NCI-H82 (cell line): Measurements from ENCODE around the gene PUM1.
"Not testable (repeated sequence)": the region's sequence is repeated elsewhere in the genome, so short reads cannot be mapped to it uniquely, and the experiment has no call there.

Source experiments
- DNase-seq: peaks from one replicate; lab custom pipeline; 2025; lab: John Stamatoyannopoulos, UW

The PUM1 gene

GRCh38 chr1:30957560-30958222 lies 107.8 kb downstream of the PUM1 start:
- DNase-seq = no peak

DNA sequence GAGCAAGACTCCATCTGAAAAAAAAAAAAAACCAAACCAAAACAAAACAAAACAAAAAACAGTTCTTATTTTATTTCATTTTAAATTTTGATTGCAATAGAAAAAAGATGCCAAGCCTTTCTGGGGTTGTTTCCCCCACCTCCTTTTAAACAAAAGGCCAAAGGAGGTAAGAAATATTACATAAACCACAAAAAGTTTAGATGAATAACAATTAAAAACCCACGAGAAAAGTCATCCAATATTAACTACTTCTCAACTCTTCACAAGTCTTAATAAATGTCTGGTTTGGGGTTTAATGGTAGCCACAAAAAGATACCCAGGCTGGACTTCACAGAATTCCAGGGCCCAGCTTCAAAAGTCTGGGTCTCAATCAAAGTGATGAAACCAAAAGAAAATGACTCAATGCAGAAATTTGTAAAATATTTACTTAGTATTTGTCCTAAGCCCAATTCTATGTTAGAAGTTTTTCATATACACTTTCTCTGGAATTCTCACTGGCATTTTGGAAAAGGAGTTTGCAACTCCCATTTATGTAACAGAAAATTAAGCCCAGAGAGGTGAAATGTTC lies 110.0 kb downstream of the PUM1 start:
- no peak for DNase-seq

DNA sequence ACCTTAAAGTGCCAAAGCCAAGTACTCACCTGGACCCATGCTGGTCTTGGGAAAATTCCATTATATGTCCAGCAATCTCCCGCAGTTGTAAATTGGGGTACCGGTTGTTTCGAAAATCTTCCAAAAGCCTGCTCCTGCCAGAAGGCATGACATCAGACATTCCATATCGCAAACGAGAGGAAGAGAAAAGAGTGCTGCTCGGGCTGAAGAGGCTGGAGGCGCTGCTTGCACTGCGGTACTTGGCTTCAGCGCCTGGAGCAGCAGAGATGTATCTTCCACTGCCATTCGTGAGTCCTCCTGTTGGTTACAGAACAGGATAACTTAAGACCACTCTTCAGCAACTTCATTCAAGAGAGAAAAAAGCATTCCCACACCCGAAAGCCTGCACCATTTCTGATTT lies 111.8 kb downstream of the PUM1 start:
- DNase-seq = no peak

DNA sequence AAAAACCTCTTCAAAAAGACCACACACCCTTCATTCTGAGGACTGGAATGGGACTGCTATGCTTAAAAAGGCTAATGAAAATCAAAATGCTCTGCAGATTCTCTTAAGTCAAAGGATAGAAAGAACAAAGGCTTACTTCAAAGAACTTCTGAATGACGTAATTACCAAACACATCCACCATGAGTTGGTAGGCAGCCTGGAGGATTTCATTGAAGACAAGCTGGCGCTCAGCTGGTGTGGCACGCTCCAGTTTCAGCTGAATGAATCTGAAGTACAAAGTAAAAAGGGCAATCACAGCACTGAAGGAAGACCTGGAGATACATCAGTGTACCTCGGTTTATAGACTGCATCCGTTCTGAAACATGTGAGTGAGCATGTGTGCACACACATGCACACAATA lies 113.4 kb downstream of the PUM1 start:
- DNase-seq = no peak

DNA sequence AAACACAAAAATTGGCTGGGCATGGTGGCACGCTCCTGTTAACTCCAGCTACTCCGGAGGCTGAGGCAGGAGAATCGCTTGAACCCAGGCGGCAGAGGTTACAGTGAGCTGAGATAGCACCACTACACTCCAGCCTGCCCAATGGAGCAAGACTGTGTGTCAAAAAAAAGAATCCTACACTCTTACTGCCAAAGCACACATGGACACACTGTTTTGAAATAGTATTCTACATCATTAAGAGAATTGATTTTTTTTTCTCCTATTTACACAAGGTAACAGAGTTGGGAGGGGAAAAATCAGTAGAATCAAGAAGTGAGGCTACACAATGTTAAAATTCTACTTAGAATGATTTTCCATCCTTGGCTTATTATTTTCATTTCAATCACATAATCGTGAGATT lies 114.8 kb downstream of the PUM1 start:
- no peak for DNase-seq

DNA sequence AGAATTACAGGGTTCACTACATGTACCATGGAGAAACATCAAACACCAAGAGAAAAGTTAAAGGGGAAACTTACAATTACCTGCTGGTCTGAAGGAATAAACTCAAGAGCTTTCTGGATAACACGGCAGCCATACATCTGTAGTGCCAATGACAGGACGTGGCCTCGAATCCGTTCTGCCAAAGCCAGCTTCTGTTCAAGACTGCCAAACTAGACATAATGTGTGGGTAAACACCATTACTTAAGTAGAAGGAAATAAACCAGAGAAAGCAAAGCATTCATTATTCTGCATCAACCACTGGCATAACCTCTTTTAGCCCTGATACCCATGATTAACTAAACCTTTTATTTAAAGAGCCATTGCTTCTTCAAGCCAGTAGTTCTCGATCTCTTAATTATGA lies 115.5 kb downstream of the PUM1 start:
- no peak for DNase-seq

GRCh38 chr1:30949487-30949838 lies 116.1 kb downstream of the PUM1 start:
- DNase-seq = not testable (repeated sequence)

GRCh38 chr1:30948813-30949486 lies 116.6 kb downstream of the PUM1 start:
- DNase-seq = not testable (repeated sequence)

DNA sequence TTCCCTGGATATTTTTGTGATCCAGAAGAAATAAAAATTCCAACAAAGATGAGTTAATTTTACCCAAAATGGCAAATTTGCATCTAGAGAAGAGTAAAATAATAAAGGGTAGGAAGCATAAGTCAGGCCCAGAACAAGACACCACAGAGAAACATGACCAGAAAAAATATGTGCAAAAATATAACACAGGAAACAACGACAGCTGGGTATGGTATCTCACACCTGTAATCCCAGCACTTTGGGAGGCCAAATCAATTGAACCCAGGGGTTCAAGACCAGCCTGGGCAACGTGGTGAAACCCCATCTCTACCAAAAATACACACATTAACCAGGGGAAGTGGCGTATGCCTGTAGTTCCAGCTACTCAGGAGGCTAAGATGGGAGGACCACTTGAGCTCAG lies 117.2 kb downstream of the PUM1 start:
- no peak for DNase-seq

DNA sequence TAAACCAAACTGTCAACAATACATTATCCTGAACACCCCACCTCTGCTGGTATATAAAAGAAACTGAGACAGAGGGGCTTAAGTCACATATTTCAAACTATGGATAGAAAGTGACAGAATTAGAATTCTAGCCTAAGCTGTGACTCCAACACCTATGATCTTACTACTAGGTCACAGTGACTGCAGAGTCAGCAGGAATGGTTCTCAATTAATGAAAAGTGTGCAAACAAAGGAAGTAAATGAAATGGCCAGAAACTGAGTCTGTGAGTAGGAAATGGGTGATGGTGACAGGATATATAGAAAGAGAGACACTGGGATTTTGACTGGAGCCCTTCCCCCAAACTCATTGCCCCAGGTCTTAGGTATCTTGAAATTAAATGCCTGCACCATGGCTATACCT lies 118.3 kb downstream of the PUM1 start:
- DNase-seq = no peak

GRCh38 chr1:30942326-30942963 lies 123.1 kb downstream of the PUM1 start:
- no peak for DNase-seq

GRCh38 chr1:30940541-30940940 lies 125.0 kb downstream of the PUM1 start:
- no peak for DNase-seq

GRCh38 chr1:30936541-30937171 lies 128.9 kb downstream of the PUM1 start:
- no peak for DNase-seq

- DNase-seq = not testable (repeated sequence)
Measured at GRCh38 chr1:30935758-30936157, 129.8 kb downstream of the PUM1 start.

- no peak for DNase-seq
Measured at GRCh38 chr1:30934613-30935012, 130.9 kb downstream of the PUM1 start.

GRCh38 chr1:30933874-30934252 lies 131.7 kb downstream of the PUM1 start:
- no peak for DNase-seq

DNA sequence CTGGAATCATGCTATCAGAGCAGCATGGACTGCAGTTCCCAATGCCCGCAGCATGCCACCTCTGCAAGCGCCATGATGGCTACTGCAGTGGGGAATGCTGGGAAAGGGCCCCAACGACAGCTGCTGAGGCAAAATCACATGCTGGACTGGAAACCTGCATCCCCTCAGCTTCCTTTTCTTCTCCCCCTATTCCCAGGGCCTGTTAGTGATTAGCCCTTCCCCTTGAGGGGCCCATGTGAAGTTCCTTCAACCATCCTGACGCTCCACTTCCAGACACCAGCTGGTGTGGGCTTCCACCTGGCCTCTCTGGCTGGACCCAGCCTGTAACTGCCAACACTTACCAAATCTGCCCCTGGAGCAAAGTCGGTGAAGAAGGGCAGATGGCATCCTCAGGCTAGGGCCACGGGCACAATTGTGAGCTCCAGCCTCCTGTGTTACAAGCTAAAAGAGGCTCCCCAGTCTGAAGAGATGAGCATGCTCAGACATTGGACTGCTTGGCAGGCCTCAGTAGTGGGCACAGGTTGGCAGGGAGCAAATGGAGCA lies 134.8 kb downstream of the PUM1 start:
- DNase-seq = peak; percentile 60

- DNase-seq = no peak
Measured at GRCh38 chr1:30929944-30930525, 135.5 kb downstream of the PUM1 start.

DNA sequence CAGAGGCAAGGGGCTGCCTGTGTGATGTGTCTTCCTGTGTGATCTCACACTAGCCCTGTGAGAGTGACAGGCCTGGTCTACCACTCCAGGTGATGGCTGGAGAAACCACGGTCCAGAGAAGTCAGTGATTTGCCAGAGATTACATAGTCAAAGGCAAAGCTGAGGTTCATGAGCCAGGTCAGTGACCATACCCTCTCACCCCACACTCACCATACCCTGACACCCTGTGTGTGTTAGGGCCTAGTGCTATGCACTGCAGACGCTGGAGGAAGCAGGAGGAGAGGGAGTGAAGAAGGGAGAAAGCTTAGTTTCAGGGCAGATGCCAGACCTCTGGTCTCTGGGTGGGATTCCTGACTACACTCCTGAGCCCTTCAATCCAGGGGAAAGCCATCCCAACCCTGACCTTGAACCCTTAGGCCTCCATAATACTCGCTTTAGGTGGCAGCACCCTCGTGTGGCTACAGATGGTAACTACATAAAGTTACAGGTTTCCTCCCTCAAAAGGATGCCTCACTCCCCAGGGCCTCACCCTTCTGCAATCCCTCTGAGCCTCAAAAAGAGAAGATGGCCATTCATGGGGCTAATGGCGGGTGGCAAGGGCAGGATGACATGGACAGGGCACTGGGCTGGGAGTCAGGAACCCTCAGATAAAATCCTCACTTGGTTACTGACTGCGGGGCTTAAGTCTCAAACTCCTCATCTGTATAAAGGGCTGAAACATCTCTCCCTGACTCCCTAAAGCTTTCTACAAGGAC lies 136.2 kb downstream of the PUM1 start:
- peak; percentile 81 for DNase-seq

DNA sequence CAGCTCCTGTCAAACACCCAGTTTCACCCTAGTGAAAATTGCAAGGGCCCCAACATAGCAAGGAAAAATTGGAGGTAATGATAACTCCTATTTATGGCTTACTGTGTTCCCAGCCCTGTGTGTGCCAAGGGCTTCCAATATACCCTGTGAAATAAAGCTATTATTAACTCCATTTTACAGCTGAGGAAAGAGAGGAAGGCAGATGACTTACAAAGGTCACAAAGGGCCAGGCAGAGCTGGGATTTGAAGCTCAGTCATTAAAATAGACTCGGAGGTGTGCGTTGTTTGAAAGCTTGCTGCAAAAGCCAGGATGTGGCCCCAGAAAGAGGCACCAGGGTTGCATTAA lies 136.8 kb downstream of the PUM1 start:
- DNase-seq = no peak

- peak; percentile 38 for DNase-seq
Measured at GRCh38 chr1:30928171-30928570, 137.3 kb downstream of the PUM1 start.
